ENCODE data around the gene SLC16A6.

SLC16A6 gene

GRCh38 chr17:68297195-68297594, 6.3 kb upstream of the SLC16A6 start:
- Histone ChIP-seq H3K14ac (ENCODE audit: low read length) (no peak overlapping the region), H3K4me1 (ENCODE audit: control insufficient read depth in 2 of 2, insufficient read depth in 1 of 2, low read depth in 1 of 2, low read length in 2 of 2) (peaks cover 9 to 16% of the 10 kb centered on the region in 2 donors), H3K23ac (ENCODE audit: low read depth, low read length, poor library complexity) (no peak overlapping the region), H2BK120ac (ENCODE audit: low read depth, low read length) (no peak overlapping the region), H2BK15ac (ENCODE audit: low read length) (no peak overlapping the region), H4K91ac (ENCODE audit: low read depth, low read length, poor library complexity) (no peak overlapping the region), H3K27ac (replicated peaks; ENCODE audit: low read length) (no peak overlapping the region), H2AFZ (ENCODE audit: low read length) (no peak overlapping the region), H3K4me2 (ENCODE audit: insufficient read depth, low read length, poor library complexity, severe bottlenecking) (no peak overlapping the region), H3K9me3 (replicated peaks in 1 of 2; ENCODE audit: control insufficient read depth in 2 of 2, insufficient read depth in 1 of 2, low read depth in 1 of 2, low read length in 2 of 2) (peaks cover 0 to 13% of the 10 kb centered on the region in 2 donors), H2BK12ac (ENCODE audit: low read length) (no peak overlapping the region), H3K18ac (ENCODE audit: low read length) (no peak overlapping the region), H2BK5ac (ENCODE audit: low read length) (no peak overlapping the region), H2AK5ac (ENCODE audit: low read depth, low read length) (no peak overlapping the region), H3K4me3 (ENCODE audit: low read length in 2 of 2) (no peak overlapping the region), H3K36me3 (replicated peaks in 1 of 2; ENCODE audit: control insufficient read depth in 2 of 2, insufficient read depth in 2 of 2, low read length in 2 of 2) (no peaks in the 10 kb centered on the region), H3K4ac (ENCODE audit: low read length) (no peak overlapping the region), H3K9ac (ENCODE audit: low read depth, low read length, poor library complexity) (no peak overlapping the region), H4K8ac (ENCODE audit: low read depth, low read length) (no peak overlapping the region), H3K27me3 (ENCODE audit: control insufficient read depth in 3 of 3, insufficient read depth in 3 of 3, low read depth in 1 of 3, low read length in 3 of 3) (no peaks in the 10 kb centered on the region), H3K79me1 (ENCODE audit: low read depth, low read length) (no peaks in the 10 kb centered on the region)
- no peak for DNase-seq (ENCODE audit: low spot score)
- no CpG with 5 or more reads among the region's 4 CpGs for WGBS, 2 donors (ENCODE audit: extremely low coverage in 2 of 2, insufficient read length in 2 of 2, insufficient replicate concordance in 1 of 2)

GRCh38 chr17:68296217-68297191, 5.6 kb upstream of the SLC16A6 start:
- DNase-seq (ENCODE audit: low spot score): no peak
- Histone ChIP-seq H3K27me3 (ENCODE audit: control insufficient read depth in 3 of 3, insufficient read depth in 3 of 3, low read depth in 1 of 3, low read length in 3 of 3) (no peaks in the 10 kb centered on the region), H2BK120ac (ENCODE audit: low read depth, low read length) (no peak overlapping the region), H3K36me3 (replicated peaks in 1 of 2; ENCODE audit: control insufficient read depth in 2 of 2, insufficient read depth in 2 of 2, low read length in 2 of 2) (no peaks in the 10 kb centered on the region), H3K4ac (ENCODE audit: low read length) (no peak overlapping the region), H3K18ac (ENCODE audit: low read length) (peak overlapping the region; percentile 16), H3K4me1 (ENCODE audit: control insufficient read depth in 2 of 2, insufficient read depth in 1 of 2, low read depth in 1 of 2, low read length in 2 of 2) (peaks cover 9 to 16% of the 10 kb centered on the region in 2 donors), H3K14ac (ENCODE audit: low read length) (no peak overlapping the region), H3K4me3 (ENCODE audit: low read length in 2 of 2) (no peak overlapping the region), H3K27ac (replicated peaks; ENCODE audit: low read length) (no peak overlapping the region), H3K9me3 (replicated peaks in 1 of 2; ENCODE audit: control insufficient read depth in 2 of 2, insufficient read depth in 1 of 2, low read depth in 1 of 2, low read length in 2 of 2) (peaks cover 0 to 13% of the 10 kb centered on the region in 2 donors), H4K91ac (ENCODE audit: low read depth, low read length, poor library complexity) (no peak overlapping the region), H3K79me1 (ENCODE audit: low read depth, low read length) (no peaks in the 10 kb centered on the region), H2AK5ac (ENCODE audit: low read depth, low read length) (no peak overlapping the region), H3K4me2 (ENCODE audit: insufficient read depth, low read length, poor library complexity, severe bottlenecking) (no peak overlapping the region), H3K9ac (ENCODE audit: low read depth, low read length, poor library complexity) (no peak overlapping the region), H2BK15ac (ENCODE audit: low read length) (no peak overlapping the region), H2AFZ (ENCODE audit: low read length) (no peak overlapping the region), H2BK5ac (ENCODE audit: low read length) (no peak overlapping the region), H2BK12ac (ENCODE audit: low read length) (no peak overlapping the region), H4K8ac (ENCODE audit: low read depth, low read length) (no peak overlapping the region), H3K23ac (ENCODE audit: low read depth, low read length, poor library complexity) (no peak overlapping the region)
- no CpG with 5 or more reads among the region's 18 CpGs for WGBS, 2 donors (ENCODE audit: extremely low coverage in 2 of 2, insufficient read length in 2 of 2, insufficient replicate concordance in 1 of 2)

- Histone ChIP-seq H3K9me3 (replicated peaks in 1 of 2; ENCODE audit: control insufficient read depth in 2 of 2, insufficient read depth in 1 of 2, low read depth in 1 of 2, low read length in 2 of 2) (peaks cover 0 to 3% of the 10 kb centered on the region in 2 donors), H2BK12ac (ENCODE audit: low read length) (no peak overlapping the region), H2BK15ac (ENCODE audit: low read length) (no peak overlapping the region), H2BK5ac (ENCODE audit: low read length) (no peak overlapping the region), H3K4me3 (ENCODE audit: low read length in 2 of 2) (no peak overlapping the region), H3K4me1 (ENCODE audit: control insufficient read depth in 2 of 2, insufficient read depth in 1 of 2, low read depth in 1 of 2, low read length in 2 of 2) (peaks cover 9 to 16% of the 10 kb centered on the region in 2 donors), H3K27ac (replicated peaks; ENCODE audit: low read length) (no peak overlapping the region), H3K4me2 (ENCODE audit: insufficient read depth, low read length, poor library complexity, severe bottlenecking) (no peak overlapping the region), H3K36me3 (replicated peaks in 1 of 2; ENCODE audit: control insufficient read depth in 2 of 2, insufficient read depth in 2 of 2, low read length in 2 of 2) (no peaks in the 10 kb centered on the region), H2BK120ac (ENCODE audit: low read depth, low read length) (no peak overlapping the region), H4K91ac (ENCODE audit: low read depth, low read length, poor library complexity) (no peak overlapping the region), H3K18ac (ENCODE audit: low read length) (no peak overlapping the region), H4K8ac (ENCODE audit: low read depth, low read length) (no peak overlapping the region), H3K14ac (ENCODE audit: low read length) (no peak overlapping the region), H3K9ac (ENCODE audit: low read depth, low read length, poor library complexity) (no peak overlapping the region), H3K79me1 (ENCODE audit: low read depth, low read length) (no peaks in the 10 kb centered on the region), H3K27me3 (ENCODE audit: control insufficient read depth in 3 of 3, insufficient read depth in 3 of 3, low read depth in 1 of 3, low read length in 3 of 3) (peaks cover 0 to 8% (median 3%) of the 10 kb centered on the region in 3 experiments), H2AK5ac (ENCODE audit: low read depth, low read length) (no peak overlapping the region), H2AFZ (ENCODE audit: low read length) (no peak overlapping the region), H3K4ac (ENCODE audit: low read length) (no peak overlapping the region), H3K23ac (ENCODE audit: low read depth, low read length, poor library complexity) (no peak overlapping the region)
- WGBS, 2 donors (ENCODE audit: extremely low coverage in 2 of 2, insufficient read length in 2 of 2, insufficient replicate concordance in 1 of 2): no CpG with 5 or more reads among the region's 7 CpGs
- DNase-seq (ENCODE audit: low spot score): no peak
These were observed 4.2 kb upstream of the SLC16A6 start for GRCh38 chr17:68295086-68295485.

DNA sequence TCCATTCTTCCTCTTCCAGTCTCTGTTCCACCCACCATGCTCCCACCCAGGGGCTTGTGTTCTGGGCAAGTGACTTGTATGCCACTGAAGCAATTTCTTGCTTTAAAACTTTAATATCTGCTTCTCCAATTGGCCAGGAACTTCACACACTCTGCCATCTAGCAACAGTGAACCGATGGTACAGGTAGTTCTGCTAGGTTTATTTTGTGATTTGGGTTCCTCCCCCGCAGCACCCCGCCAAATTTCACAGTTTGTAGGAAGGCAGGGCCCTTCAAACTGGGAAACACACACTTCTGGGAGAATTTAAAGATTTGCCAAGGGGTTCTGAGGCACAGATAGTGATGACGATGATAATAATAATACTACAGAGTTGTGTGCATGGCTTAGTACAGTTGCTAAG, 3.7 kb upstream of the SLC16A6 start:
- H2BK120ac ChIP-seq (ENCODE audit: low read depth, low read length): no peak overlapping the region
- H4K91ac ChIP-seq (ENCODE audit: low read depth, low read length, poor library complexity): no peak overlapping the region
- no peak overlapping the region for H2BK12ac ChIP-seq (ENCODE audit: low read length)
- no peaks in the 10 kb centered on the region for H3K9me3 ChIP-seq (replicated peaks in 1 of 2; ENCODE audit: control insufficient read depth in 2 of 2, insufficient read depth in 1 of 2, low read depth in 1 of 2, low read length in 2 of 2)
- no peak overlapping the region for H2AK5ac ChIP-seq (ENCODE audit: low read depth, low read length)
- H3K14ac ChIP-seq (ENCODE audit: low read length): no peak overlapping the region
- no peak overlapping the region for H3K4me3 ChIP-seq (ENCODE audit: low read length in 2 of 2)
- H4K8ac ChIP-seq (ENCODE audit: low read depth, low read length): no peak overlapping the region
- H3K36me3 ChIP-seq (replicated peaks in 1 of 2; ENCODE audit: control insufficient read depth in 2 of 2, insufficient read depth in 2 of 2, low read length in 2 of 2): no peaks in the 10 kb centered on the region
- no peak overlapping the region for H3K18ac ChIP-seq (ENCODE audit: low read length)
- no peak overlapping the region for H2BK5ac ChIP-seq (ENCODE audit: low read length)
- H2BK15ac ChIP-seq (ENCODE audit: low read length): no peak overlapping the region
- no peak overlapping the region for H3K27ac ChIP-seq (replicated peaks; ENCODE audit: low read length)
- H3K4me2 ChIP-seq (ENCODE audit: insufficient read depth, low read length, poor library complexity, severe bottlenecking): no peak overlapping the region
- no peak overlapping the region for H3K23ac ChIP-seq (ENCODE audit: low read depth, low read length, poor library complexity)
- H3K4me1 ChIP-seq (ENCODE audit: control insufficient read depth in 2 of 2, insufficient read depth in 1 of 2, low read depth in 1 of 2, low read length in 2 of 2): peaks cover 9 to 16% of the 10 kb centered on the region in 2 donors
- H2AFZ ChIP-seq (ENCODE audit: low read length): no peak overlapping the region
- peaks cover 0 to 13% (median 3%) of the 10 kb centered on the region in 3 experiments for H3K27me3 ChIP-seq (ENCODE audit: control insufficient read depth in 3 of 3, insufficient read depth in 3 of 3, low read depth in 1 of 3, low read length in 3 of 3)
- no peaks in the 10 kb centered on the region for H3K79me1 ChIP-seq (ENCODE audit: low read depth, low read length)
- WGBS, 2 donors (ENCODE audit: extremely low coverage in 2 of 2, insufficient read length in 2 of 2, insufficient replicate concordance in 1 of 2): no CpG with 5 or more reads among the region's 4 CpGs
- no peak for DNase-seq (ENCODE audit: low spot score)
- no peak overlapping the region for H3K4ac ChIP-seq (ENCODE audit: low read length)
- H3K9ac ChIP-seq (ENCODE audit: low read depth, low read length, poor library complexity): no peak overlapping the region
